SK-N-SH (cell line): ENCODE measurements around the gene FAM107A. TPM values are rescaled to one million over a fixed set of nuclear protein-coding genes. Genes with fewer than 3 reads are reported as not detected.

Source experiments
- CTCF ChIA-PET: fragments of 300-600, 350-600 bp; formaldehyde crosslinking; extraction: SDS; loops from one replicate; lab custom pipeline; 2021; lab: Yijun Ruan, JAX
- POLR2A ChIA-PET: fragments of 350-600 bp; sonication (Branson Sonifier 250); formaldehyde crosslinking; extraction: SDS; loops from one replicate; lab custom pipeline; 2020; ENCODE audit warnings: antibody characterized with exemption, inconsistent platforms; lab: Yijun Ruan, JAX
- DNase-seq: peaks from one replicate; pipeline ENCODE4 v3.0.0; 2012
- H2AFZ ChIP-seq: fragments of 200-600 bp; sonication (generic); 2 replicates; pipeline ENCODE4 v1.8.1; 2016; ENCODE audit warnings: antibody characterized with exemption, mild to moderate bottlenecking, low read depth
- H3F3A ChIP-seq: fragments of 200-600 bp; sonication (generic); replicated peaks from 2 replicates; pipeline ENCODE3; 2016; ENCODE audit warnings: antibody characterized with exemption, mild to moderate bottlenecking; ENCODE audit not compliant: insufficient read depth
- H3K27ac ChIP-seq, 2 experiments: fragments of 200-500 bp in 1 of 2; fragments of 200-600 bp in 1 of 2; sonication (Bioruptor generic) in 1 of 2; sonication (generic), shearing (Covaris generic) in 1 of 2; 2 replicates each; pipeline versions ENCODE4 v1.5.1 to v1.6.1; 2014 to 2016; ENCODE audit warnings: low read depth in 2 of 2, inconsistent platforms in 1 of 2, low read length in 1 of 2, mild to moderate bottlenecking in 1 of 2, mixed read lengths in 1 of 2
- H3K27me3 ChIP-seq: fragments of 200-600 bp; sonication (generic), shearing (Covaris generic); 2 replicates; pipeline ENCODE4 v1.6.1; 2016; ENCODE audit warnings: mixed run types; ENCODE audit not compliant: insufficient read depth
- H3K36me3 ChIP-seq, 2 experiments: fragments of 200-500 bp in 1 of 2; fragments of 200-600 bp in 1 of 2; sonication (Bioruptor generic) in 1 of 2; sonication (generic) in 1 of 2; replicated peaks in 1 of 2; 2 replicates each; pipeline versions ENCODE3 to v1.5.1; 2014 to 2016; ENCODE audit warnings: low read length in 1 of 2, mild to moderate bottlenecking in 1 of 2; ENCODE audit not compliant: insufficient read depth in 2 of 2, control insufficient read depth in 1 of 2
- H3K4me1 ChIP-seq, 2 experiments: fragments of 200-500 bp in 1 of 2; fragments of 200-600 bp in 1 of 2; sonication (Bioruptor generic) in 1 of 2; sonication (generic), shearing (Covaris generic) in 1 of 2; 2 replicates each; pipeline versions ENCODE4 v1.5.1 to v1.6.1; 2014 to 2016; ENCODE audit warnings: low read depth in 1 of 2, low read length in 1 of 2, mixed run types in 1 of 2; ENCODE audit not compliant: insufficient read depth in 2 of 2, control insufficient read depth in 1 of 2
- H3K4me2 ChIP-seq: fragments of 200-600 bp; sonication (generic), shearing (Covaris generic); 2 replicates; pipeline ENCODE4 v1.6.1; 2017; ENCODE audit warnings: mixed run types
- H3K4me3 ChIP-seq, 2 experiments: fragments of 200-500 bp in 1 of 2; fragments of 200-600 bp in 1 of 2; sonication (Bioruptor generic) in 1 of 2; sonication (generic), shearing (Covaris generic) in 1 of 2; 2 replicates each; pipeline versions ENCODE4 v1.5.1 to v1.8.1; 2014 to 2016; ENCODE audit warnings: low read depth in 2 of 2, inconsistent platforms in 1 of 2, low read length in 1 of 2, mild to moderate bottlenecking in 1 of 2, mixed read lengths in 1 of 2, moderate library complexity in 1 of 2
- H3K79me2 ChIP-seq: fragments of 200-600 bp; sonication (generic); 2 replicates; pipeline ENCODE4 v1.8.1; 2017; ENCODE audit warnings: mild to moderate bottlenecking; ENCODE audit not compliant: insufficient read depth
- H3K9ac ChIP-seq: fragments of 200-600 bp; sonication (generic); 2 replicates; pipeline ENCODE4 v1.6.1; 2017; ENCODE audit warnings: mixed run types
- H3K9me2 ChIP-seq: fragments of 200-600 bp; sonication (generic); 2 replicates; pipeline ENCODE4 v1.6.1; 2017; ENCODE audit warnings: mixed run types
- H3K9me3 ChIP-seq: fragments of 200-600 bp; sonication (generic); 2 replicates; pipeline ENCODE4 v1.6.1; 2017; ENCODE audit warnings: mixed run types, mild to moderate bottlenecking, moderate library complexity
- H4K20me1 ChIP-seq: fragments of 200-600 bp; sonication (generic); 2 replicates; pipeline ENCODE4 v1.6.1; 2017; ENCODE audit warnings: mild to moderate bottlenecking, mixed run types; ENCODE audit not compliant: insufficient read depth
- ELF1 ChIP-seq: IDR thresholded peaks from 2 replicates; pipeline ENCODE4 v1.4.0; 2012
- FOXM1 ChIP-seq: IDR thresholded peaks from 2 replicates; pipeline ENCODE4 v1.4.0; 2012; ENCODE audit warnings: low read depth, mild to moderate bottlenecking
- JUND ChIP-seq: IDR thresholded peaks from 2 replicates; pipeline ENCODE4 v1.4.0; 2012
- MEF2A ChIP-seq: IDR thresholded peaks from 2 replicates; pipeline ENCODE4 v1.4.0; 2012; ENCODE audit warnings: low read depth, borderline replicate concordance
- NFIC ChIP-seq: IDR thresholded peaks from 2 replicates; pipeline ENCODE4 v1.4.0; 2012; ENCODE audit warnings: borderline replicate concordance
- POLR2AphosphoS5 ChIP-seq: IDR thresholded peaks from 2 replicates; pipeline ENCODE4 v1.6.1; 2012; ENCODE audit warnings: low read depth, low read length
- RXRA ChIP-seq: IDR thresholded peaks from 2 replicates; pipeline ENCODE4 v1.4.0; 2012; ENCODE audit warnings: low read depth, mild to moderate bottlenecking, borderline replicate concordance
- TAF1 ChIP-seq: IDR thresholded peaks from 2 replicates; pipeline ENCODE4 v1.6.1; 2012; ENCODE audit warnings: low read depth, mild to moderate bottlenecking, low read length, moderate library complexity, borderline replicate concordance
- TCF12 ChIP-seq: IDR thresholded peaks from 2 replicates; pipeline ENCODE4 v1.4.0; 2012
- USF2 ChIP-seq: fragments of 150-350 bp; IDR thresholded peaks from 2 replicates; pipeline ENCODE4 v1.6.1; 2017; ENCODE audit warnings: antibody characterized with exemption, low read length, low read depth, borderline replicate concordance
- WGBS: methylation state at CpG from one replicate; pipeline ENCODE4 v1.1.6; 2017; ENCODE audit warnings: low lambda C conversion rate; 5-methylcytosine and 5-hydroxymethylcytosine counted together
- polyA plus RNA-seq, 3 experiments: library from polyadenylated mRNA; depleted of rRNA; stranded (reverse); fragments of >200 nt; gene quantifications; 2 replicates each; pipeline ENCODE4 v1.2.3, GENCODE V29; 2012
- TF ChIP-seq, protein P1 (sequence below): IDR thresholded peaks from 2 replicates; pipeline ENCODE4 v1.4.0; 2012; ENCODE audit warnings: low read depth, borderline replicate concordance

The FAM107A gene
- polyA plus RNA-seq, 1 of the 3 experiments (the other 2 are of a cell fraction): 0.02 TPM

DNA sequence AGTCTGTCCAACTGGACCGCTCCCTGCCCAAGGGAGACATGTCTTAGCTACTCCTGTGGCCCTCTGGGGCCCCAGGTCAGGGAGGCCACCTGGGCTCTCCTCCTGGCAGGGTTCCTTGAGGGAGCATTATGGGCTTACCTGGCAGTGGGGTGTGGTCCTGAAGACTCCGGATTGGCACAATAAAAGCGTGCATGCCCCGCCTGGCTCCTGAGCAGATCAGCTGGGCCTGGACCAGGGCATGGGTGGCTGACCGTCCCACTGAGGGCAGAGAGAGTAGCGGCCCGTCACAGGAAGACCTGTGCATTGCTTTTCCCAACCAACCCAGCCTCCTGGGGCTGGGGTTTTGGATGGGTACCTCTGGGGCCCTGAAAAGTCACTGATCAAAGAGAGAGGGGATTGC, 45.6 kb downstream of the FAM107A start:
- Histone ChIP-seq H3K36me3 (no peaks in the 10 kb centered on the region), H3K4me2 (no peak overlapping the region), H3F3A (peaks cover 4% of the 10 kb centered on the region), H3K4me3 (no peak overlapping the region), H3K9me3 (no peaks in the 10 kb centered on the region), H3K4me1 (peaks cover 14 to 29% of the 10 kb centered on the region in 2 experiments), H3K27ac (no peak overlapping the region), H3K9me2 (no peaks in the 10 kb centered on the region), H3K79me2 (no peaks in the 10 kb centered on the region), H4K20me1 (no peaks in the 10 kb centered on the region), H2AFZ (no peak overlapping the region), H3K9ac (no peak overlapping the region), H3K27me3 (no peaks in the 10 kb centered on the region)
- no peak for DNase-seq
- ChIA-PET CTCF (interaction anchor here (0.7 to 12.5 kb wide), 18 partner anchors 20 to 374 kb away, joined by 3 to 99 read pairs (median 4); partner anchors contain the start of genes HTD2, KCTD6 and RPP14), POLR2A (no interaction called here)
- WGBS: 100% methylated on average over 1 of the region's 7 CpGs
- TF ChIP-seq RXRA (no peak), POLR2AphosphoS5 (no peak), MEF2A (no peak), FOXM1 (no peak)
- TF ChIP-seq, all 33 proteins: peak for 0

- no peak overlapping the region for H3K4me3 ChIP-seq
- peaks cover 19 to 26% of the 10 kb centered on the region in 2 experiments for H3K4me1 ChIP-seq
- H3K27ac ChIP-seq: no peak overlapping the region; a peak in 1 of 4 replicates
- no peak overlapping the region for H3K9ac ChIP-seq
- no peak for DNase-seq
- 94% methylated on average over 14 of the region's 18 CpGs for WGBS
- no peaks in the 10 kb centered on the region for H3K9me3 ChIP-seq
- no peaks in the 10 kb centered on the region for H3K27me3 ChIP-seq
- H3K79me2 ChIP-seq: no peaks in the 10 kb centered on the region
- no peak overlapping the region for H2AFZ ChIP-seq
- POLR2A ChIA-PET: no interaction called here
- H3K36me3 ChIP-seq: no peaks in the 10 kb centered on the region
- H3K4me2 ChIP-seq: no peak overlapping the region
- H3F3A ChIP-seq: peaks cover 4% of the 10 kb centered on the region
- no peaks in the 10 kb centered on the region for H3K9me2 ChIP-seq
- no peak for TF ChIP-seq USF2
- no peak for TF ChIP-seq TAF1
- TF ChIP-seq, protein P1, sequence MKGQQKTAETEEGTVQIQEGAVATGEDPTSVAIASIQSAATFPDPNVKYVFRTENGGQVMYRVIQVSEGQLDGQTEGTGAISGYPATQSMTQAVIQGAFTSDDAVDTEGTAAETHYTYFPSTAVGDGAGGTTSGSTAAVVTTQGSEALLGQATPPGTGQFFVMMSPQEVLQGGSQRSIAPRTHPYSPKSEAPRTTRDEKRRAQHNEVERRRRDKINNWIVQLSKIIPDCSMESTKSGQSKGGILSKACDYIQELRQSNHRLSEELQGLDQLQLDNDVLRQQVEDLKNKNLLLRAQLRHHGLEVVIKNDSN: no peak
- TF ChIP-seq NFIC: no peak
- TF ChIP-seq TCF12: no peak
- no peak for TF ChIP-seq JUND
- no peak for TF ChIP-seq ELF1
- no peaks in the 10 kb centered on the region for H4K20me1 ChIP-seq
- CTCF ChIA-PET: interaction anchor here (1.0 to 12.5 kb wide), 9 partner anchors 13 to 223 kb away, joined by 3 to 99 read pairs (median 4); partner anchors contain the start of genes HTD2, KCTD6 and RPP14
Measured at GRCh38 chr3:58530354-58530865, 46.8 kb downstream of the FAM107A start.
